Epithelial cell of proximal tubule (primary cell): ENCODE measurements around the gene SHKBP1. TPM values are rescaled to one million over a fixed set of nuclear protein-coding genes. Genes with fewer than 3 reads are reported as not detected.
"Not testable (repeated sequence)": the region's sequence is repeated elsewhere in the genome, so short reads cannot be mapped to it uniquely, and the experiment has no call there.

ENCODE experiments used
- DNase-seq: peaks from one replicate; pipeline ENCODE4 v3.0.0-alpha.2; 2011; ENCODE audit warnings: low read depth
- H3K4me3 ChIP-seq: 2 replicates; pipeline ENCODE4 v1.5.1; 2011; ENCODE audit warnings: low read depth, mild to moderate bottlenecking, low read length
- total RNA-seq: library from RNA; depleted of rRNA; stranded (reverse); fragments of >200 nt; gene quantifications from 2 replicates; pipeline ENCODE4 v1.2.3, GENCODE V29; 2015
- TF ChIP-seq, protein P1 (sequence below): conservative IDR thresholded peaks from 2 replicates; pipeline ENCODE4 v1.5.1; 2012; ENCODE audit warnings: low read depth, mild to moderate bottlenecking, low read length

Gene SHKBP1
- total RNA-seq, 1 donor from 2014 or later: 113 TPM

DNA sequence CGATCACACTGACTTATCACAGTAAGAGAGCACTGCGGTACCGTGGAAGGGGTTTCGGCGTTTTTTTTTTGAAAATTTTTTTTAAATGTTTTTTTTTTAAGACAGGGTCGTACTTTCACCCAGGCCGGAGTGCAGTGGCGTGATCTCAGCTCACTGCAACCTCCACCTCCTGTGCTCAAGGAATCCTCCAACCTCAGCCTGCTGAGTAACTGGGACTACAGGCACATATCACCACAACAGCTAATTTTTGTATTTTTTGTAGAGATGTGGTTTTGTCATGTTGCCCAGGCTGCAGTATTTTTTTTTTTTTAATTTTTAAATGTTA is 43.5 kb downstream of the SHKBP1 start:
- TF ChIP-seq, protein P1, sequence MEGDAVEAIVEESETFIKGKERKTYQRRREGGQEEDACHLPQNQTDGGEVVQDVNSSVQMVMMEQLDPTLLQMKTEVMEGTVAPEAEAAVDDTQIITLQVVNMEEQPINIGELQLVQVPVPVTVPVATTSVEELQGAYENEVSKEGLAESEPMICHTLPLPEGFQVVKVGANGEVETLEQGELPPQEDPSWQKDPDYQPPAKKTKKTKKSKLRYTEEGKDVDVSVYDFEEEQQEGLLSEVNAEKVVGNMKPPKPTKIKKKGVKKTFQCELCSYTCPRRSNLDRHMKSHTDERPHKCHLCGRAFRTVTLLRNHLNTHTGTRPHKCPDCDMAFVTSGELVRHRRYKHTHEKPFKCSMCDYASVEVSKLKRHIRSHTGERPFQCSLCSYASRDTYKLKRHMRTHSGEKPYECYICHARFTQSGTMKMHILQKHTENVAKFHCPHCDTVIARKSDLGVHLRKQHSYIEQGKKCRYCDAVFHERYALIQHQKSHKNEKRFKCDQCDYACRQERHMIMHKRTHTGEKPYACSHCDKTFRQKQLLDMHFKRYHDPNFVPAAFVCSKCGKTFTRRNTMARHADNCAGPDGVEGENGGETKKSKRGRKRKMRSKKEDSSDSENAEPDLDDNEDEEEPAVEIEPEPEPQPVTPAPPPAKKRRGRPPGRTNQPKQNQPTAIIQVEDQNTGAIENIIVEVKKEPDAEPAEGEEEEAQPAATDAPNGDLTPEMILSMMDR: no peak

DNA sequence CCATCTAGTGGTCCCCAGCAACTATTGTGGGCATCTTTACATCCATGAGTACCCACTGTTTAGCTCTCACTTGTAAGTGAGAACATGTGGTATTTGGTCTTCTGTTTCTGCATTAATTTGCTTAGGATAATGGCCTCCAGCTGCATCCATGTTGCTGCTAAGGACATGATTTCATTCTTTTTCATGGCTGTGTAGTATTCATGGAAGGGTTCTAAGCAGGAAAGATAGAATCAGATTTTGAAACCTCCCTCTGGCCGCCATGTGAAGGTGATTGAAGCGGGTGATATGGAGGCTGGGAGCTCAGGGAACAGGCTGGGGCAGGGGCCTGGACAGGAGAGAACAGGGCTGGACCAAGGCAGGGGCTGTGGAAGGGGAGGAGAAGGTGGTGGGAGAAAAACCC is 44.6 kb downstream of the SHKBP1 start:
- TF ChIP-seq, protein P1: no peak
- H3K4me3 ChIP-seq: no peak overlapping the region

More for the DNA sequence above, 43.5 kb downstream of the SHKBP1 start:
- DNase-seq: no peak
- H3K4me3 ChIP-seq: no peak overlapping the region

DNA sequence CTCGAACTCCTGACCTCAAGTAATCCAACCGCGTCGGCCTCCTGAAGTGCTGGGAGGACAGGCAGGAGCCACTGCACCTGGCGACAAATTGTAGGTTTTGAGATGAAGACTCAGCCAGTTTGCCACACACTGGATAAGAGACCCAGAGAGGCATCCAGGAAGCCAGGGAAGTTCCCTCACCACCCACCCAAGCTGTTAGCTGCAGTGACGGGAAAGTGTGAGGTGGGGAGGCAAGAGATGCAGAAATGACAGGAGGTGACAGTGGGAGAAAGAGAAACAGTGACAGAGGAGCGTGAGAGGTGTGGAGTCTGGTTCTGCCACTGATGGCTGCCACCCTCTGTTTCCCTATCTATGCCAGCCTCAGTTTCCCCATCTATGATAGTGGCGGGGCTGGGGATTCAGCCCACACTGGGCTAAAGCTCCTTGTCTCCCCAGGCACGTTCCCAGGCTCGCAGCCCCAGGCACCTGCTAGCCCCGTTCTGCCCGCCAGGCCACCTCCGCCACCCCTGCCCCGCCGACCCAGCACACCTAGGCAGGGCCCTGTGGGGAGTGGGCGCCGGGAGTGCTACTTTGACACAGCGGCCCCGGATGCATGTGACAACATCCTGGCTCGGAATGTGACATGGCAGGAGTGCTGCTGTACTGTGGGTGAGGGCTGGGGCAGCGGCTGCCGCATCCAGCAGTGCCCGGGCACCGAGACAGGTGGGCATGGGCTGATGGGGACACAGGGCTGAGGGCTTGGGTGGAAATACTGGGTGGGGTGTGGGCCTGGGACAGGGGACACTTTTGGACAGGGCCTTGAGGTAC is 45.5 kb downstream of the SHKBP1 start:
- no peak for DNase-seq
- TF ChIP-seq, protein P1: no peak
- no peak overlapping the region for H3K4me3 ChIP-seq

More for the DNA sequence above, 44.6 kb downstream of the SHKBP1 start:
- DNase-seq: no peak

DNA sequence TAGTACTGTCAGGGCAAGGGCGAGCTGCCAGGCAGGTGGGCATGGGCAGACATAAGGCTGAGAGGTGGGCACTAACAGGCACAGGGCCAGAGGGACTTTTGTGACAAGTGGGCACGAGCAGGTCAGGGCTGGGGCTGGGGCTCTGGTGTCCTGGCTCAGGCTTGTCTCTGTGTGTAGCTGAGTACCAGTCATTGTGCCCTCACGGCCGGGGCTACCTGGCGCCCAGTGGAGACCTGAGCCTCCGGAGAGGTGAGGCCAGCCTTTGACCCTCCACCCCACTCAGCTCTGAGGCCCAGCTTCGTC is 46.1 kb downstream of the SHKBP1 start:
- H3K4me3 ChIP-seq: no peak overlapping the region
- DNase-seq: no peak
- TF ChIP-seq, protein P1: no peak

DNA sequence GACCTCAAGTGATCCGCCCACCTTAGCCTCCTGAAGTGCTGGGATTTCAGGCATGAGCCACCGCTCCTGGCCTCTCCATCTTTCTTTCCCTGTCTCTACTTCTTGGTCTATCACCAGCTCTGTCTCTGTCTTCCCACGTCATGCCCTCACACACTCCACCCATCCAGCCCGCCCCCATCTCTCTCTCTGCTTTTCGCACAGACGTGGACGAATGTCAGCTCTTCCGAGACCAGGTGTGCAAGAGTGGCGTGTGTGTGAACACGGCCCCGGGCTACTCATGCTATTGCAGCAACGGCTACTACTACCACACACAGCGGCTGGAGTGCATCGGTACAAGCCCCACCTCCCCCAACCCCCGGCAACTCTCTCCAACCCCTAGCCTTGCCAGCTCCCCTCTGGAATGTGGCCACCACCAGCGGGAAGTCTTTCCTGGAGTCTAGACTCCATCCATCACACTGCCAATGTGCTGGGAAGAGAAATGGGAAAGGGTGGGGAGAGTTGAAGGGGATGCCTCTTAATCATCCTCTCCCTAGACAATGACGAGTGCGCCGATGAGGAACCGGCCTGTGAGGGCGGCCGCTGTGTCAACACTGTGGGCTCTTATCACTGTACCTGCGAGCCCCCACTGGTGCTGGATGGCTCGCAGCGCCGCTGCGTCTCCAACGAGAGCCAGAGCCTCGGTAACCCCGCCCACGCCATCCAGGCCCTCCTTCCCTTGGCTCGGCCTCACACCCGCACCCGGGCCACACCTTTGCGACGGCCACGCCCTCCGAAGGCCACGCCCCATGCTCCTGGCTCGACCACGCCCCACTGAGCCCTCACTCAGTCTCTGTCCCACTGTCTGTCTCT is 47.0 kb downstream of the SHKBP1 start:
- H3K4me3 ChIP-seq: no peak overlapping the region
- no peak for DNase-seq
- TF ChIP-seq, protein P1: no peak

DNA sequence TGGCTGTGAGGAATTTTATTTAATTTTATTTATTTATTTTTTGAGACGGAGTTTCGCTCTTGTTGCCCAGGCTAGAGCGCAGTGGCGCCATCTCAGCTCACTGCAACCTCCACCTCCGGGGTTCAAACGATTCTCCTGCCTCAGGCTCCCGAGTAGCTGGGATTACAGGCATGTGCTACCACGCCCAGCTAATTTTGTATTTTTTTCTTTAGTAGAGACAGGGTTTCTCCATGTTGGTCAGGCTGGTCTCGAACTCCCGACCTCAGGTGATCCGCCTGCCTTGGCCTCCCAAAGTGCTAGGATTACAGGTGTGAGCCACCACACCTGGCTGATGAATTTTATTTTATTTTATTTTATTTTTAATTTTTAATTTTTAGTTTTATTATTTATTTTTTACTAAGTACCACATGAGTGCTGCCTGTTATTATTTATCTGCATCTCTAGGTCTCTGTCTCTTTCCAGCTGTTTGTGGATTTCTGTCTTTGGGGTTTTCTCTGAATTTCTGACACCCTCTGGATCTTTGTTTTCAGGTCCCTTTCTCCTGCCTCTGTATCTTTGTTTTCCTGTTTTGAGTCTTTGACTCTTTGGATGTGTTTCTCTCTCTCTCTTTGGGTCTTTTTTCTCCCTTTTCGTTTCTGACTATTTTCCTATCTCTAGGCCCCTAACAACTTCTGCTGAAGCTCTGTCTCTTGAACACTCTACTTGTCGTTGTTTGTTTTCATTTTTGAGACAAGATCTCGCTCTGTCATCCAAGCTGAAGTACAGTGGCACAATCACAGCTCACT is 47.9 kb downstream of the SHKBP1 start:
- not testable (repeated sequence) for DNase-seq

DNA sequence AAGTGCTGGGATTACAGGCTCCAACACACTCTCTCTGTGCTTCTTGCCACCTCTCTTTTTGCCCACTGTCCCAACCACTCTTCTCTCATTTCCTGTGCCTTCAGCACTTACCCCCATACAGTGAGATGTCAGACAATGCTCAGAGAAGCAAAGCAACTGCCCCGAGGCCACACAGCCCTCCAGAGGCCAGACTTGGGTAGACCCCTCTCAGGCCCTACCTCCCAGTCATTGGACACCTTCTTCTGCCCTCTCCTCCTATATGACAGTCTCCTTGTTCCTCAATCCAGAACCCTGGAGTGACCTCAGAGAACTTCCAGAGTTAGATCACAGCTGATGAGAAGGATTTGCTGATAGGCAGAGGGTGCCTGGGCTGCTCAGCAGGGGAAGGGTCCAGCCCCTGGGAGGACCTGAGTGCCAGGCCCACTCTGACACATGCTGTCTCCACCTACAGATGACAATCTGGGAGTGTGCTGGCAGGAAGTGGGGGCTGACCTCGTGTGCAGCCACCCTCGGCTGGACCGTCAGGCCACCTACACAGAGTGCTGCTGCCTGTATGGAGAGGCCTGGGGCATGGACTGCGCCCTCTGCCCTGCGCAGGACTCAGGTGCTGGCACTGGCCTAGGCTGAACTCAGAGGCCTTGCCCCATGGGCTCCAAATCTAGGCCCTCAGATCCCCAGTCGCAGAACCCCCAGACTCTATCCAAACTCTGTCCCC is 48.9 kb downstream of the SHKBP1 start:
- no peak overlapping the region for H3K4me3 ChIP-seq
- DNase-seq: no peak
- TF ChIP-seq, protein P1: no peak

More for the DNA sequence above, 47.9 kb downstream of the SHKBP1 start:
- H3K4me3 ChIP-seq: not testable (repeated sequence)
